GM11168 (cell line): ENCODE data around the gene C12orf50.
"Not testable (repeated sequence)": the region's sequence is repeated elsewhere in the genome, so short reads cannot be mapped to it uniquely, and the experiment has no call there.

Source experiments
- in situ Hi-C: fragments of 300-500 bp; cut with MboI; formaldehyde crosslinking; loops from one replicate; pipeline ENCODE4 v1.12.0; 2022; ENCODE audit warnings: low sequenced_read_pairs; ENCODE audit not compliant: unreplicated experiment

Gene C12orf50

GRCh38 chr12:87991483-87991882 is 37.7 kb downstream of the C12orf50 start:
- in situ Hi-C loops, result no loop called here

GRCh38 chr12:87988534-87988933 is 40.7 kb downstream of the C12orf50 start:
- in situ Hi-C loops, result no loop called here

DNA sequence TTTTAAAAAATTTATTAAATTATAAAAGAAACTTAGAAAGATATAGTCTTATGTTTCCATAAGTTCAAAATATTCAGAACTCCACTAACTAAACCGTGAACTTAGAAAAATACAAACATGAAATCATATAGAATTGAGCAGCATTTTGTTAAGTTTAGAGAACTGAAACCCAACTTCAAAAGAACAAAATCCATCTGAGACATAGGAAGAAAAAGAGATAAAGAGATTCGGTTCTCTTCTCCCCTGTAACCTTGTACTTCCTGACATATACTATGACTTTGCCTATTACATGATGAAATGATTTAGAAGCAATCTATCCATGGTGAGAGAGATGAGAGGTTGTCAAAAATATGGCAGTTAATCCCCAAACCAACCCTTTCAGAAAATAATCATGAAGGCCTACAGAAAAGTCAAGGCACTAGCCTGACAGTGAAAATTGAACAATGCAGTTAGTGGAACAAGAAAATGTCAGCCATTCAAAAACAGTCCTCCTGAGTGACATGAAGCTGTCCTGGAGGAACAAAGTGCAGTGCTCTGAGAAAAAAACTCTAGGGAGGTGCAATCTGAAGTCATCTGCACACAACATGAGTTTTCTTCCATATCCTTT is 44.0 kb downstream of the C12orf50 start:
- in situ Hi-C loops, result no loop called here

- in situ Hi-C loops, result no loop called here
Measured at GRCh38 chr12:87982208-87982607, 47.0 kb downstream of the C12orf50 start.

- in situ Hi-C loops, result no loop called here
Measured at GRCh38 chr12:87981495-87981894, 47.7 kb downstream of the C12orf50 start.

GRCh38 chr12:87975879-87976278 is 53.3 kb downstream of the C12orf50 start:
- in situ Hi-C loops, result no loop called here

DNA sequence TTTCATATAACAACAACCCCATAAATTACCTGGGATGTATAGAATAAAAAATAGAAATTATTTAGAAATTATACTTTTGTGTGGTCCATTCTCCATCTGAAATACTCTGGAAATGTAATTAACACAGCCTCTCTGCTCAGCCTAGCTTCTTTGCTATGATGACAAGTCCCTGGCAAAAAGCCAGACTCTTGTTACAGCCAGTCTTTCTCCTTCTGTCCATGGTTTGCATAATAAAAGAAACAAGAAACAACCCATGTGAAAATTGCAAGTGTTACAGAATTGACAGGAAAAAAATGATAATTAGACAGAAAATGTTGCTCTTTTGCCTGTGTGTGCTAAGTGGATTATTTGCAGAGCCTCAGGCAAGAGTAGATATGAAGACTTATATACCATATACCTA is 61.3 kb downstream of the C12orf50 start:
- in situ Hi-C loops, result no loop called here

GRCh38 chr12:87960566-87960965 is 68.6 kb downstream of the C12orf50 start:
- in situ Hi-C loops, result no loop called here

- in situ Hi-C loops, result not testable (repeated sequence)
Measured at GRCh38 chr12:87954028-87954427, 75.2 kb downstream of the C12orf50 start.

- in situ Hi-C loops, result no loop called here
Measured at GRCh38 chr12:87953256-87953860, 75.8 kb downstream of the C12orf50 start.

DNA sequence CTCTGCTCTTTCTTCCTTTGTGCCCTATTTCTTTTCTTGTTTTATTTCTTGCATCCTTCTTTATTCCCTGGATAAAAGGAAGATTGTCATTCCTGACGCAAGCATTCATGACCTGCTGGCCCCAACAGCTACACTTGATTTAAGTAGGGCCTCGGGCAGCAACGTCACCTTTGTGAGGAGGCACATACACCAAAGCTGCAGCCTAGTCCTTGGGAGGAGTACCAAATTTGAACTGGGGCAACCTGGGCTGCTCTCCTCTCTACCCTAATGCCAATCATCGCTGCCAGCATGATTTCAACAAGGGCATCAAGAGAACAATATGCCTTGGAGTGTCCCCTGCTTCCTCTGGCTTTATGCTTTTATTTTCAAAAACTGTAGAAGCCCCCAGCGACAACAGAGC is 76.4 kb downstream of the C12orf50 start:
- in situ Hi-C loops, result no loop called here

DNA sequence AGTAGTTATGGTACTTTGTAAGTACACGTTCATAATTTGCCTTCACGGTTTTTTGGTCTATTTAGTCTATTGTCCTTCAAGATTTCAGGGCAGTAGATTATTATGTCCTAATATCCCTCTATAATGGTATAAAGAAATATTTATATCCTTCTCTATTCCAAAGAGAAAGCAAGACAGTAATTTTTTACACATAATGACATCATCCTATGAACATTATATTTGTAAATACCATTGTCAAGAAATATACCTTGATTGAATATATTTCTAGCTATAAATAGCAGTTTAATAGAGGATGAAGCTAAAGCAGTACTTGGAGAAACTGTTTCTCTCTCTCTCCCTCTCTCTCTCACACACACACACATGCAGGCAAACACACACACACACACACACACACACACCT is 77.0 kb downstream of the C12orf50 start:
- in situ Hi-C loops, result no loop called here

- in situ Hi-C loops, result no loop called here
Measured at GRCh38 chr12:87943762-87944161, 85.4 kb downstream of the C12orf50 start.

DNA sequence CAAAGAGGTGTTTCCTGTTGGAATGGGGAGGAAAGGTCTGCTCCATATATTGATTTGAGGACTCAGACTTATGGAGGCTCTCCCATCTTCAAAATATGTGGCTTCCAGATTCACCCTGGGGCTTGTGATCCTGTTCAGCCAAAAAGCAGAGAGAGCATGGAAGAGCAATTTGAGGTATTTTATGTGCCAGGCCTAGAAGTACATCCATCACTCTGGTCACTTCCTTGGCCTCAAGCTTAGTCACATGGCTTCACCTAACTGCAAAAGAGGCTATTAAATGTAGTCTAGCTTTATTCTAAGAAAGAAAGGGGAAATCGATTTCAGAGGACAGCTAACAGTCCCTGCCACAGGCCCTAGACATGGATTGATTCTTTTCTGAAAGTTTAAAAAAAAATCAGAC is 86.2 kb downstream of the C12orf50 start:
- in situ Hi-C loops, result no loop called here

DNA sequence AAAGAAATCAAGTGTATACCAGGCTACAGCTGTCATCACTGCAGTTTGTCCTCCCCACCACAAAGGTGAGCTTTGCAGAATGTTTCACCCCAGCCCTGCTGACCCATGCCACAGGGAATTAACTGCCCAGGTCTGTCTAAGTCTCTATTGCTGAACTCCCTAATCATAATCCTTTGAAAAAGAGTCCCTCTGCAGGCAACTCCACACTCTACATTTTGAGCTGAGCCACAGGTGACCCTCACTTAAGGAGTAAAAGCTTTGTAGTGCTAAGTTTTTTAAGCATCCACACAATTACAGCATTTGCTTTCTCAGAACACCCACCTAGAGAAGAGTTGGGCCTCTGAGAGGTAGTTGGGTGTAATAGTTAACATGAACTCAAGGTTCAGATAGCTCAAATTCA is 90.0 kb downstream of the C12orf50 start:
- in situ Hi-C loops, result no loop called here

GRCh38 chr12:87935216-87935615 is 94.0 kb downstream of the C12orf50 start:
- in situ Hi-C loops, result no loop called here

DNA sequence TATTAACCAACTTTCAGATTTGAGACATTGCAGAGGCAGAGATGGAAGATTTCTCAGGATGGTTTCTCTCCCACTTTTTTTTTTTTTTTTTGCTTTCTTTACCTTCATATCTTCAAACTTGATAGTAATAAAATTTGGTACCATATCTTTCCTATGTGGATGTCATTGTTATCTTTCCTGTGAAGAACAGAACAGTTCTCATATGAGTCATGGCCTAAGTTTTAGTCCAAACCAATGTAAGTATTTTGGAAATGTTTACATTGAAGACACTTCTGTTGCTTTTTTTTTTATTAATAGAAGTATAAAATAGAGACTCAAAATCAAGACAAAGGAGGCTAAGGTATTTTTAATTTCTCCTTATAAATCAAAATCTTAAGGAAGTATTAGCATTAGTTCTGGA is 95.2 kb downstream of the C12orf50 start:
- in situ Hi-C loops, result no loop called here

- in situ Hi-C loops, result no loop called here
Measured at GRCh38 chr12:87931812-87932211, 97.4 kb downstream of the C12orf50 start.

GRCh38 chr12:87930627-87931026 is 98.6 kb downstream of the C12orf50 start:
- in situ Hi-C loops, result no loop called here
